ENCODE data around the gene EHHADH.

DNA sequence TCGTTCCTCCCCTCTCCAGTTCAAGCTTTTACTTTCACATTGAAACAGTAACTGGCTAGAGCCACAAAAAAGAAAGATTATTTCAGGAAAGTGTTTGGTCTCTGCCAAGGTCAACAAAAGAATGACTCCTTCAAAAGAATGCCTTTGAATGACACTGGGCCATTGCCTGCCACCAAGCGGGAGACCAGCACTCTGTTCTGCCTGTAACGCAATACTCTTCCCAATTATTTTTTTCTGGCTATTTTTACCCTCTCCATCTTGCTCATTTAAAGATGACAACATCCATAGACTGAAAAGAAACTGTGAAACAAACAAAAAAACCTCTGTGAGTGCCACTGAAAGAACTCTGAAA is 37.3 kb downstream of the EHHADH start:
- TF ChIP-seq POLR2A (IDR thresholded peaks at IDR 0.05): no peak
- TF ChIP-seq, protein P1, sequence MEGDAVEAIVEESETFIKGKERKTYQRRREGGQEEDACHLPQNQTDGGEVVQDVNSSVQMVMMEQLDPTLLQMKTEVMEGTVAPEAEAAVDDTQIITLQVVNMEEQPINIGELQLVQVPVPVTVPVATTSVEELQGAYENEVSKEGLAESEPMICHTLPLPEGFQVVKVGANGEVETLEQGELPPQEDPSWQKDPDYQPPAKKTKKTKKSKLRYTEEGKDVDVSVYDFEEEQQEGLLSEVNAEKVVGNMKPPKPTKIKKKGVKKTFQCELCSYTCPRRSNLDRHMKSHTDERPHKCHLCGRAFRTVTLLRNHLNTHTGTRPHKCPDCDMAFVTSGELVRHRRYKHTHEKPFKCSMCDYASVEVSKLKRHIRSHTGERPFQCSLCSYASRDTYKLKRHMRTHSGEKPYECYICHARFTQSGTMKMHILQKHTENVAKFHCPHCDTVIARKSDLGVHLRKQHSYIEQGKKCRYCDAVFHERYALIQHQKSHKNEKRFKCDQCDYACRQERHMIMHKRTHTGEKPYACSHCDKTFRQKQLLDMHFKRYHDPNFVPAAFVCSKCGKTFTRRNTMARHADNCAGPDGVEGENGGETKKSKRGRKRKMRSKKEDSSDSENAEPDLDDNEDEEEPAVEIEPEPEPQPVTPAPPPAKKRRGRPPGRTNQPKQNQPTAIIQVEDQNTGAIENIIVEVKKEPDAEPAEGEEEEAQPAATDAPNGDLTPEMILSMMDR (IDR thresholded peaks at IDR 0.05): no peak

All from thyroid gland (tissue), 4 donors.